HL-60/S4 (cell line): ENCODE measurements around the gene BTBD16.

Source experiments
- in situ Hi-C: fragments of 300-500 bp; cut with MboI; formaldehyde crosslinking; loops from 2 replicates; pipeline ENCODE4 v1.14.3; 2022; ENCODE audit warnings: low sequenced_read_pairs

The BTBD16 gene

DNA sequence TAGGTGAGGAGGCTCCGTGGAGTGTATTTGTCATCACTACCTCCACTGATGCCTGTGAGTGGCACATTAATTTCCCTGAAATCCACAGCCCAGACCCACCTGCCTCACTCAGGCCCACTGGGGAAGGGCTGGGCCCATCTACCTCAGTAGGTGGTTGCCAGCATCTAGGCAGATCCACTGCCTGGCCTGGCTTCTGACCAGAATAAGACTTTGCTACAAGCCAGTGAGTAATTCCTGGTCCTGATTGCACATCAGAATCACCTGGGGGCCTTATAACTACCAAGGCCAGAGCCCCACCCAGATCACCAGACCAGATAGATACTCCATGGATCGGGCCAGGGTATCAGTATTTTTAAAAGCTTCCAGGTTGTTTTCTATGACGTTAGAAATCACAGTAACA lies 65.9 kb downstream of the BTBD16 start:
- in situ Hi-C loops, result no loop called here

DNA sequence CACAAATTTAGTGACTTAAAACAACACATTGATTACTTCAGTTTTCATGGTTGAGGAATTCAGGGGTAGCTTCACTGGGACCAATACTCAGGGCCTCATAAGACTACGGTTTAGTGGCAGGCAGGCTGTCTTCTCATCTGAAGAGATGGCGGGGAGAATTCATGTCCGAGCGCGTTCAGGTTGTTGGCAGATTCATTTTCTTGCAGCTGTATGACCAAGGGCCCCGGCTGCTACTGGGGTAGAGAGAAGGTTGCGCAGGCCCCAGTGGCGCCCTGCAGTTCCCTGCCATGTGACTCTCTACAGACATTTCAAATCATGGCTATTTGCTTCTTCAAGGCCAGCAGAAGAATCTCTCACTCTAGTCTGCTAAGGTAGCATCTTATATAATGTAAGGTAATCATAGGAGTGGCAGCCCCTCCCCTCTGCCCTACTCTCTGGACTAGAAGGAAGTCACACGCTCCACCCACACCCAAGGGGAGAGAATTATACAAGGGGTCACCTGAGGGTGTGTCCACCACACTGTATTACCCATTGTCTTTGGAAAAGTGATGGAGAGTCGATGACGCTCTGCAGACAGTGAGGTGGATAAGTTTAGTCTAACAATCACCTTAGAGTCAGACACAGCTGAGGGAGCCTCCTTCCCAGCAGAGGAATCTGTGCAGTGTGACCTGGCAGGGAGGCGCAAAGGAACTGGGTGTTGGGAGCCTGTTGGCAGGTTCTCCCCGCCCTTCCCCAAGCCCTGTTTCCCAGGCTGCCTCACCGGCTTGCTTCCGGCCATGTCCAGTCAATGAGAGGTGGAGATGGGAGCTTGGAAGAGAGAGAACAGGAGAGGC lies 67.7 kb downstream of the BTBD16 start:
- in situ Hi-C loops, result no loop called here

- in situ Hi-C loops, result no loop called here
These were observed 70.2 kb downstream of the BTBD16 start for GRCh38 chr10:122341141-122341810.

DNA sequence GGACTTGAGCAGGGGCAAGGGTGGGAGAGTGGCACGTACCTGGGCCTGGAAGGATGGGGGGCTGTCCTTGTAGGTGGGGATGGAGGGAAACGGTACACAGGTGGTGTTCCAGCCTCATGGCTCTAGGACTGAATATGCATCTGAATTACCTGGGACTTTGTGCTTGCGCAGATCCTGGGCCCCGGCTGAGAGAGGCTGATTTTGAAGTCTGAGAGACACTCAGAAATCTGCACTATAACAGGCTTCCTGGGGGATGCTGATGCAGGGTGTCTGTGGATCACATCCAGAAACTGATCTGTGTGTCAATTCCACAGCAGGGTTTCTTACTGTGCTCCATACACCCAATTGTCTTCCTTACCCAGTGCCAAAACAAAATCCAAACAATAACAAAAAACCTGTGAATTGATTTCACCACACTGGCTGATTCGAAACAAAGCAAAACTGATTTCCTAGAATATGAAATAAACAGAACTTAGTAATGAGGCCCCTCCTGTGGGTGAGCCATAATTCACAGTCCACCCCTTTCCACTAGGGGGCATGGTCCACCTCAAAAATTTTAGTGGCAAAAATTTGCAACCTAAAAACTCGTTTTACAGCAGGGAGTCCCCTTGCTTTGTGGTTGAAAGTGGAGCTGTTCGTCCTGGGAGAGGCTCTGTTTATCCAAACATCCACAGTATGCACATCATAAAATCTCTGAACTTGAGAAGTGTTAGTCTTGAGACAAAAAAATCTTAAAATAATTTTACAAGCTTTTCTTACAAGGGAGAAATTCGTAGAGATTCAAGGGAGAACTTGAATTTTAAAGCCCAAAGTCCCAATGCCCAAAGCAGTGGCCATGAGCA lies 71.4 kb downstream of the BTBD16 start:
- in situ Hi-C loops, result no loop called here

DNA sequence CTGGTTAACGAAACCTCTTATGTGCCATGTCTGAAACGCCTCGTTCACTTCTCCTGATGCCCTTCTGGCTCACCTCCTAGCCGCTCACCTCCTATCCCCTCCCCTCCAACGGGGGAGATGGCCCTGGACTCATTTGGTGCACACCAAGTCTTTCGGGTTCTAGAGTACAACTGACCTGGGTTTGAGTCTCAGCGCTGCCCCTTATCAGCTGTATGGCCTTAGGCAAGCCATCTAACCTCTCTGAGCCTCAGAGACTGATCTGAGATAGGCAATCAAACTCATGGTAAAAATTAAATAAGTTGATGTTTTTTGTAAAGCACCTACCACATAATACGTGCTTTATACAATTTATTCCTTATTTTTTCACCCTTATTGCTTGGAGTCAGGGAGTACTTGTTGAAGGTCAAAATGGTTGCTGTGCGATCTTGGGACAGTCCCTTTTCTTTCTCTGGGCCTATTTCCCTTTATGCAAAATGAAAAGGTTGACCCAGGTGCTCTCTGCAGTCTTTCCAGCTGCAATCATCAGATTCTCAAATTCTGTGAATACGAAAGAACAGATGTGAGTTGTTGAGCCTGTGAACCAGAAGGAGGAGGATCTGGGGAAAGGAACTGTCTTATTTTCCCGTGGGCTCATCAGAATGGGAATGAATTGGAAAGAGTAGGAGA lies 72.2 kb downstream of the BTBD16 start:
- in situ Hi-C loops, result no loop called here

GRCh38 chr10:122343936-122344335 lies 72.8 kb downstream of the BTBD16 start:
- in situ Hi-C loops, result no loop called here

DNA sequence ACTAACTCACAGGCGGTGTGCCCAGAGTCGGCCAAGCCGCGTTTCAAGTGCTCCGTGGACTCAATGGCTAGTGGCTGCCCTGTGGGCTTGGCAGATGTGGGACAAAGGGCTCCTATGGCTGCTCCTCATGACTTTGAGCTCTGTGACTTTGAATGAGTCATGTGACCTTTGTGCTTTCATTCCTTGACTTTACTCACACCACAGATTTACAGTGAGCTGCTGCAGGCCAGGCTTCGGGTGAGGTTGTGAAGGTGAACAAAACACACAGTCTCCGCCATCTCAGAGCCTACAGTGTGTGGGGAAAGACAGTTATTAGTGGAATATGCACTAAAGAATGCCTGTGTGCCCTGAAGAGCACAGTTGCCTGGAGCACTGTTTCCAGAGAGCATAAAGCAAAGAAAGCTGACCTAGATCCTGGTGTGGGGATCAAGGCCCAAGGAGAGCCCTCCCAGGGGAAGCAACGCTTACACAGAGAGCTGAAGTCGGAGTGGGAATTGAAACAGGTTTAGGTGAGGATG lies 73.7 kb downstream of the BTBD16 start:
- in situ Hi-C loops, result no loop called here

- in situ Hi-C loops, result no loop called here
These were observed 75.3 kb downstream of the BTBD16 start for GRCh38 chr10:122346326-122346950.

DNA sequence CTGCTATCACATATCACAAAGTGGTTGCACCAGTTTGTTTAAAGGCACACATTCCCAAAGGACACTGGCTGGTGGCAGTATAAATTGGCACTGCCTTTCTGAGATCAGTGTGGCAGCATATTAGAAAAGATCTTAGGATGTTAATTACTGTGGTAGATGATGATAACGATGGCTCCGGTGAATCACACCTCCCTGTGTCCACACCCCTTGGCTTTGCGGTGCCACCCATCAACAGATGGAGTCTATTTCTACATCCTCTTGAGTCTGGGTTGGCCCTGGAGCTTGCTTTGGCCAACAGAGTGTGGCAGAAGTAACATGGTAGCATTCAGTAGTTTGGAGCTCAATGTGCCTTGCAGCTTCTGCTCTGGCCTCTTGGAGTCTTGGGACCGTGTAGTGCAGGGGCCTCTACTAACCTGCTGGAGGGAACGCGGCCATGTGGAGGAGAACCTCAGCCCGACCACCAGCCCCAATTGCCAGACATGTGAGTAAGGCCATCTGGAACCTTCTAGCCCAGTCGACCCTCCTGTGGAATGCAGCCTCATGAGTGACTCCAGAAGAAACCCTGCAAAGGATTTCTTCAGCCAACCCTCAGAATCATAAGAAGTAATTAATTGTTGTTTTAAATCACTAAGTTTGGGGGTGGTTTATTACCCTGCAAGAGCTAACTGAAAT lies 76.2 kb downstream of the BTBD16 start:
- in situ Hi-C loops, result no loop called here

GRCh38 chr10:122348512-122348911 lies 77.4 kb downstream of the BTBD16 start:
- in situ Hi-C loops, result no loop called here

DNA sequence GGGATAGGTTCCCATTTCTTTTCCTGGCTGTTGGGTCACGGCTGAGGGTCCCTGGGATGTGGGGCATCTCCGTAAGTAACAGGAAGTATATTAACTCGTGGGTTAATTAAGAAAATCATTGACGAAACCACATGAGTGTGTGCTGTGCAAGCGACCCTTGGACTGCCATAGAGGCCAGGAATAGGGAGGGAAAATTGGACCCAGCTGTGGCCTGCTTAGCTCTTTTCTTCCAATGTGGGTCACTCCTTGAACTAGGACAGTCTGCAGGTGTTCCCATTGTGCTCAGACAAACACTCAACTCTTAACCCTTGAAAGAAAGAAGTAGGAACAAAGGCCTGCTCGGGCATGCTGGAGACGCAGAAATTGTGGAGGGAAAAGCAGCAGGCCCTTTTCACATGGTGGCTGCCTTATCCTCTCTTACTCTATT lies 77.9 kb downstream of the BTBD16 start:
- in situ Hi-C loops, result no loop called here

GRCh38 chr10:122349758-122350369 lies 78.8 kb downstream of the BTBD16 start:
- in situ Hi-C loops, result no loop called here

- in situ Hi-C loops, result no loop called here
These were observed 79.8 kb downstream of the BTBD16 start for GRCh38 chr10:122350893-122351292.

GRCh38 chr10:122352817-122353525 lies 81.9 kb downstream of the BTBD16 start:
- in situ Hi-C loops, result no loop called here

GRCh38 chr10:122354383-122354782 lies 83.3 kb downstream of the BTBD16 start:
- in situ Hi-C loops, result no loop called here

DNA sequence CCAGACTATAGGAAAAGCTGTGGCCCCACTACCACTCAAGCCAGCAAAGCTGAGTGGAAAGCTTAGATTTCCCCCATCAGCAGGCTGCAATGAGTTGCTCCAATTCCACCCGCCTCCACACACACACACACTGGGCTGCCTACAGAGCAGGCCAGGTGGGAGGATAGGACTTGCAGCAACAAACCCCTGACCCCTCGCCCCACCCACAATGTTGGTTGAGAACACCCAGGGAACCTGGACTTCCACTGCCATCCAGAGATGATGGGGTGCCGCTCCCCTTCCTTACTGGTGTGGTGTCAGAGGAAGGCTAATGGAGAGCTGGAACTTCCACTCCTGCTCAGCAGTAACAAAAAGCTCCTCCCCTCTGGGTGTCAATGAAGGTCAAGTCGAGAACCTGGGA lies 86.6 kb downstream of the BTBD16 start:
- in situ Hi-C loops, result no loop called here

- in situ Hi-C loops, result no loop called here
These were observed 88.5 kb downstream of the BTBD16 start for GRCh38 chr10:122359621-122360020.

DNA sequence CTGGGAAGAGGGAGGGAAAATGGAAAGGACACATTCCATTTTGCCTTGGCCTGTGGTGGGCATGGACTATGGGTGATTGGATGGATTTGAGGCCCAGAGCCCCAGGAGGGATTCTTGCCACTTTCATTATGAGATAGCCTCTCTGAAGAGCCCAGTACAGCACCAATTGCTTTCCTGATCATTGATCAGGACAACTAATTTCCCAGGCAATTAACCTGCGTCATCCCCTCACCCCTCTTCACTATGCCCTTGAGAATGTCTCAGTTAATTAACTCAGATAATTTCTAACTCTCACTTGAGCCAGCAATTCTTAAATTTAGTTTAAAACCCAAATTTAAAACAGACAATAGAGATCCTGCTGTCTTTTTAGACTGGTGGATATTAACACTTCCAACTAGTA lies 90.0 kb downstream of the BTBD16 start:
- in situ Hi-C loops, result no loop called here
